A549 (cell line): ENCODE results near the gene HMG20A. TPM values are rescaled to one million over a fixed set of nuclear protein-coding genes. Genes with fewer than 3 reads are reported as not detected.

Source experiments
- ATAC-seq, 2 experiments: fragments of 200-7000 bp in 1 of 2; fragments of >200 bp in 1 of 2; cut with Nextera tagmentation in 1 of 2; cut with Tn5 transposase in 1 of 2; 3 replicates each; pipeline versions ENCODE4 v1.8.0 to v1.9.1; 2018 to 2020; ENCODE audit warnings: mild to moderate bottlenecking in 1 of 2, moderate library complexity in 1 of 2
- CTCF ChIA-PET: fragments of 300-600 bp; sonication (Branson Sonifier 250); formaldehyde crosslinking; extraction: SDS; loops from one replicate; lab custom pipeline; 2021; ENCODE audit warnings: antibody characterized with exemption, inconsistent platforms; lab: Yijun Ruan, JAX
- POLR2A ChIA-PET: fragments of 350-600 bp; formaldehyde crosslinking; extraction: SDS; loops from one replicate; lab custom pipeline; 2021; ENCODE audit warnings: antibody characterized with exemption, inconsistent platforms; lab: Yijun Ruan, JAX
- DNase-seq, 2 experiments: peaks; one replicate each; pipeline versions ENCODE4 v3.0.0 to v3.0.0-alpha.2; 2011 to 2016; ENCODE audit warnings: low read depth in 1 of 2, low spot score in 1 of 2
- FAIRE-seq: peaks from 2 replicates; lab custom pipeline; 2011; peaks lifted over from hg19 to GRCh38; lab: Jason Lieb, UNC
- H3K27ac ChIP-seq, 2 experiments: fragments of >200 bp; sonication (Bioruptor Twin); formaldehyde crosslinking; 3 replicates each; pipeline ENCODE4 v1.5.1; 2016 to 2017
- H3K4me1 ChIP-seq: fragments of >200 bp; sonication (Bioruptor Twin); formaldehyde crosslinking; 3 replicates; pipeline ENCODE4 v1.6.1; 2016
- H3K4me2 ChIP-seq: fragments of >200 bp; sonication (Bioruptor Twin); formaldehyde crosslinking; 3 replicates; pipeline ENCODE4 v1.6.1; 2016
- H3K4me3 ChIP-seq: fragments of >200 bp; sonication (Bioruptor Twin); formaldehyde crosslinking; 3 replicates; pipeline ENCODE4 v1.5.1; 2016
- H3K9me3 ChIP-seq: fragments of >200 bp; sonication (Bioruptor Twin); formaldehyde crosslinking; 3 replicates; pipeline ENCODE4 v1.6.1; 2016
- CBX8 ChIP-seq: fragments of 200-600 bp; sonication (generic); IDR thresholded peaks from 2 replicates; pipeline ENCODE4 v1.6.1; 2016
- CHD2 ChIP-seq: fragments of 150-350 bp; IDR thresholded peaks from 2 replicates; pipeline ENCODE4 v1.6.1; 2014; ENCODE audit warnings: low read length; ENCODE audit not compliant: partially characterized antibody
- CHD4 ChIP-seq: fragments of 200-600 bp; sonication (generic); IDR thresholded peaks from 2 replicates; pipeline ENCODE4 v1.6.1; 2016; ENCODE audit warnings: antibody characterized with exemption, mild to moderate bottlenecking, borderline replicate concordance
- EHMT2 ChIP-seq: fragments of 200-600 bp; sonication (generic); IDR thresholded peaks from 2 replicates; pipeline ENCODE4 v1.6.1; 2016; ENCODE audit warnings: antibody characterized with exemption, low read depth, mild to moderate bottlenecking, moderate library complexity
- ESRRA ChIP-seq: fragments of 150-350 bp; IDR thresholded peaks from 2 replicates; pipeline ENCODE4 v1.6.1; 2014; ENCODE audit warnings: mild to moderate bottlenecking, low read length, borderline replicate concordance
- FOXS1 ChIP-seq: fragments of 250-450 bp; sonication (Bioruptor Pico); IDR thresholded peaks from 2 replicates; pipeline ENCODE4 v1.5.0; 2020; ENCODE audit warnings: mild to moderate bottlenecking, moderate library complexity
- HOXA7 ChIP-seq: fragments of 250-450 bp; sonication (Bioruptor Pico); IDR thresholded peaks from 2 replicates; pipeline ENCODE4 v1.5.0; 2020; ENCODE audit warnings: mild to moderate bottlenecking, moderate library complexity
- KDM1A ChIP-seq: fragments of 200-600 bp; sonication (generic); IDR thresholded peaks from 2 replicates; pipeline ENCODE4 v1.6.1; 2016; ENCODE audit warnings: low read depth, mild to moderate bottlenecking
- KDM5A ChIP-seq: fragments of 200-600 bp; sonication (generic); IDR thresholded peaks from 2 replicates; pipeline ENCODE4 v1.6.1; 2016; ENCODE audit warnings: antibody characterized with exemption, mild to moderate bottlenecking
- MAFK ChIP-seq: fragments of 450-650 bp; IDR thresholded peaks from 2 replicates; pipeline ENCODE4 v1.6.1; 2014; ENCODE audit not compliant: partially characterized antibody
- MAZ ChIP-seq: fragments of 150-350 bp; IDR thresholded peaks from 2 replicates; pipeline ENCODE4 v1.6.1; 2014; ENCODE audit warnings: antibody characterized with exemption, low read depth, low read length, borderline replicate concordance
- MYC ChIP-seq: IDR thresholded peaks from 2 replicates; pipeline ENCODE4 v1.6.1; 2012; ENCODE audit warnings: mild to moderate bottlenecking, inconsistent platforms, low read length, improper control_type of control experiment, borderline replicate concordance
- POLR2A ChIP-seq: IDR thresholded peaks from 2 replicates; pipeline ENCODE4 v1.6.1; 2012; ENCODE audit warnings: mild to moderate bottlenecking, low read length
- POLR2AphosphoS2 ChIP-seq: conservative IDR thresholded peaks from 2 replicates; pipeline ENCODE4 v1.6.1; 2012; ENCODE audit warnings: low read length, improper control_type of control experiment, inconsistent platforms
- SREBF2 ChIP-seq: fragments of 450-650 bp; IDR thresholded peaks from 2 replicates; pipeline ENCODE4 v1.6.1; 2014; ENCODE audit warnings: mild to moderate bottlenecking, moderate library complexity
- ZNF302 ChIP-seq: fragments of 250-450 bp; sonication (Bioruptor Pico); IDR thresholded peaks from 2 replicates; pipeline ENCODE4 v1.9.0; 2021; ENCODE audit warnings: inconsistent platforms, mild to moderate bottlenecking, moderate library complexity
- ZSCAN20 ChIP-seq: fragments of 250-450 bp; sonication (Bioruptor Pico); IDR thresholded peaks from 2 replicates; pipeline ENCODE4 v1.8.0; 2022; ENCODE audit warnings: mild to moderate bottlenecking, moderate library complexity
- WGBS: methylation state at CpG from one replicate; pipeline ENCODE4 v1.1.6; 2017; ENCODE audit errors: missing lambda C conversion rate; 5-methylcytosine and 5-hydroxymethylcytosine counted together
- polyA plus RNA-seq, 4 experiments: library from polyadenylated mRNA; depleted of rRNA in 3 of 4; stranded (reverse); fragments of >200 nt; fragmentation: RNase III in 1 of 4; extraction: RNeasy Plus Mini Kit Qiagen cat#74134 plus additional on column Dnase treatment in 1 of 4; gene quantifications; 2 replicates in 3 of 4; 3 replicates in 1 of 4; pipeline ENCODE4 v1.2.3, GENCODE V29; 2011 to 2017
- TF ChIP-seq, protein P1 (sequence below): fragments of >200 bp; sonication (Bioruptor Twin); formaldehyde crosslinking; IDR thresholded peaks from 2 replicates; pipeline ENCODE4 v1.6.1; 2016
- TF ChIP-seq, protein P2 (sequence below): fragments of 150-350 bp; IDR thresholded peaks from 2 replicates; pipeline ENCODE4 v1.6.1; 2014; ENCODE audit warnings: low read depth, mild to moderate bottlenecking, low read length
- TF ChIP-seq, protein P3 (sequence below): fragments of >200 bp; sonication (Bioruptor Twin); formaldehyde crosslinking; IDR thresholded peaks from 3 replicates; pipeline ENCODE4 v1.5.1; 2016

The HMG20A gene
- polyA plus RNA-seq, 2 of the 4 experiments (the other 2 are of a cell fraction) = 29.5 to 85.1 TPM

DNA sequence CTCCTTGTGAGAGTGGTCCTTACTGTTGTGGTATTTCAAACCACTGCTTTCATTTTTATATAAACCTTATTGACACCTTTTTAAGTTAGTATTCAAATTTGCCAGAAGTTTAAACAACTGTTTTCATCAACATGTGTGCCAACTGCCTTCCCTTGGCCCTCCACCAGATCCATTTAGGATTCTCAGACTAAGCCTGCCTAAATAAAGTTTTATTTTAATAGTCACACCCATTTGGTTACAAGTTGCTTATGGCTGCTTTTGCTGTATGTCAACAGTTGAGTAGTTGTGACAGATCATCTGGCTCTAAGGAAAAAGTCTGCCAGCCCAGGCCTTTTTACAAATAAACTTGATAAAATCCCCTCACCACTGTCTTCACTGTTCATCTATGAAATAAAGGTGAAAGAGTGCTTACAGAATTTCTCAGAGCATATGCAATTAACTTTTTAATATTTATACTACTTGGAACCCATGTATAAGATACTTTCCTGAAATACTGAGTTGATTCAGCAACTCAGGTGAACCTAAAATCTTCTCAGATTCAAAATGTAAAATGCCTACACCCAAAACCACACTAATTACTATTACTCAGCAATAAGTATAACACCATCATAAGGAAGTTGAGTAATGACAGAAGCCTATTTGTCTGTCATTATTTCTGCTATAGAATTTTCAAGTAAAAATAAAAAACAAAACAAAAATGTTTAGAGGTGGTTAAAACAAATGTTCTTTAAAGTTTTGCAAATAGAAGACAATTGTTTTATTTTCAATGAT lies 35.9 kb upstream of the HMG20A start:
- Histone ChIP-seq H3K4me3 (no peak overlapping the region), H3K4me1 (no peaks in the 10 kb centered on the region), H3K9me3 (no peaks in the 10 kb centered on the region), H3K4me2 (no peak overlapping the region), H3K27ac (no peak overlapping the region)
- POLR2A ChIA-PET = no interaction called here
- TF ChIP-seq MAFK (peak; percentile 62), POLR2A (no peak), CBX8 (no peak), KDM5A (no peak)
- CTCF ChIA-PET = interaction anchor here (0.8 to 1.4 kb wide), 2 partner anchors 9 to 17 kb away, joined by 3 to 4 read pairs; no protein-coding TSS in a partner anchor
- ATAC-seq (no peak), DNase-seq (no peak), FAIRE-seq (peak; percentile 18)

DNA sequence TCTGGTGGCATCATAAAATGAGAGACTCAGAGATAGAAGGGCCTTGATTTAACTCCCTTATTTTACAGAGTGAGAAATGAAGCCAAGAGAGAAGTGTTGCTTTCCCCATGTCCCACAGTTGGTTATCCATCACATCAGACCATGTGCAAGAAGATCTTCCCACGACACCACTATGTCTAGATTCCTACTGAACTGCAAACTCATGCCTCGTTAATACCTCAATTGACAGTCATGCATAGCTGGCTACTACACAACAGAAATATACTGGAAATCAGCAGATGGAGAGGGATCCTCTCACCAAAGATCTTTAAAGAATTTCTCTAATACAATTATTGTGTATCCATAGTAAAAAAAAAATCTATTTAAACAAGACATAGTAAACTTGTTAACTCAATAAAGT lies 34.1 kb upstream of the HMG20A start:
- Histone ChIP-seq H3K4me2 (no peak overlapping the region), H3K27ac (no peak overlapping the region), H3K4me3 (no peak overlapping the region)
- DNase-seq = no peak
- 89% methylated on average over 2 of the region's 2 CpGs for WGBS
- ATAC-seq = no peak
- ChIA-PET POLR2A (no interaction called here), CTCF (no interaction called here)
- TF ChIP-seq, protein P1, sequence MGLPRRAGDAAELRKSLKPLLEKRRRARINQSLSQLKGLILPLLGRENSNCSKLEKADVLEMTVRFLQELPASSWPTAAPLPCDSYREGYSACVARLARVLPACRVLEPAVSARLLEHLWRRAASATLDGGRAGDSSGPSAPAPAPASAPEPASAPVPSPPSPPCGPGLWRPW = no peak
- no peak for TF ChIP-seq CHD4
- TF ChIP-seq, protein P2, sequence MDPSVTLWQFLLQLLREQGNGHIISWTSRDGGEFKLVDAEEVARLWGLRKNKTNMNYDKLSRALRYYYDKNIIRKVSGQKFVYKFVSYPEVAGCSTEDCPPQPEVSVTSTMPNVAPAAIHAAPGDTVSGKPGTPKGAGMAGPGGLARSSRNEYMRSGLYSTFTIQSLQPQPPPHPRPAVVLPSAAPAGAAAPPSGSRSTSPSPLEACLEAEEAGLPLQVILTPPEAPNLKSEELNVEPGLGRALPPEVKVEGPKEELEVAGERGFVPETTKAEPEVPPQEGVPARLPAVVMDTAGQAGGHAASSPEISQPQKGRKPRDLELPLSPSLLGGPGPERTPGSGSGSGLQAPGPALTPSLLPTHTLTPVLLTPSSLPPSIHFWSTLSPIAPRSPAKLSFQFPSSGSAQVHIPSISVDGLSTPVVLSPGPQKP = no peak
- no peak for TF ChIP-seq MYC
- TF ChIP-seq KDM1A = no peak
- TF ChIP-seq, protein P3, sequence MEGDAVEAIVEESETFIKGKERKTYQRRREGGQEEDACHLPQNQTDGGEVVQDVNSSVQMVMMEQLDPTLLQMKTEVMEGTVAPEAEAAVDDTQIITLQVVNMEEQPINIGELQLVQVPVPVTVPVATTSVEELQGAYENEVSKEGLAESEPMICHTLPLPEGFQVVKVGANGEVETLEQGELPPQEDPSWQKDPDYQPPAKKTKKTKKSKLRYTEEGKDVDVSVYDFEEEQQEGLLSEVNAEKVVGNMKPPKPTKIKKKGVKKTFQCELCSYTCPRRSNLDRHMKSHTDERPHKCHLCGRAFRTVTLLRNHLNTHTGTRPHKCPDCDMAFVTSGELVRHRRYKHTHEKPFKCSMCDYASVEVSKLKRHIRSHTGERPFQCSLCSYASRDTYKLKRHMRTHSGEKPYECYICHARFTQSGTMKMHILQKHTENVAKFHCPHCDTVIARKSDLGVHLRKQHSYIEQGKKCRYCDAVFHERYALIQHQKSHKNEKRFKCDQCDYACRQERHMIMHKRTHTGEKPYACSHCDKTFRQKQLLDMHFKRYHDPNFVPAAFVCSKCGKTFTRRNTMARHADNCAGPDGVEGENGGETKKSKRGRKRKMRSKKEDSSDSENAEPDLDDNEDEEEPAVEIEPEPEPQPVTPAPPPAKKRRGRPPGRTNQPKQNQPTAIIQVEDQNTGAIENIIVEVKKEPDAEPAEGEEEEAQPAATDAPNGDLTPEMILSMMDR = no peak
- TF ChIP-seq ESRRA = no peak
- TF ChIP-seq, all 56 proteins: peak for 0
- H3K9me3 ChIP-seq = no peaks in the 10 kb centered on the region
- peak; percentile 28 for FAIRE-seq
- no peaks in the 10 kb centered on the region for H3K4me1 ChIP-seq

DNA sequence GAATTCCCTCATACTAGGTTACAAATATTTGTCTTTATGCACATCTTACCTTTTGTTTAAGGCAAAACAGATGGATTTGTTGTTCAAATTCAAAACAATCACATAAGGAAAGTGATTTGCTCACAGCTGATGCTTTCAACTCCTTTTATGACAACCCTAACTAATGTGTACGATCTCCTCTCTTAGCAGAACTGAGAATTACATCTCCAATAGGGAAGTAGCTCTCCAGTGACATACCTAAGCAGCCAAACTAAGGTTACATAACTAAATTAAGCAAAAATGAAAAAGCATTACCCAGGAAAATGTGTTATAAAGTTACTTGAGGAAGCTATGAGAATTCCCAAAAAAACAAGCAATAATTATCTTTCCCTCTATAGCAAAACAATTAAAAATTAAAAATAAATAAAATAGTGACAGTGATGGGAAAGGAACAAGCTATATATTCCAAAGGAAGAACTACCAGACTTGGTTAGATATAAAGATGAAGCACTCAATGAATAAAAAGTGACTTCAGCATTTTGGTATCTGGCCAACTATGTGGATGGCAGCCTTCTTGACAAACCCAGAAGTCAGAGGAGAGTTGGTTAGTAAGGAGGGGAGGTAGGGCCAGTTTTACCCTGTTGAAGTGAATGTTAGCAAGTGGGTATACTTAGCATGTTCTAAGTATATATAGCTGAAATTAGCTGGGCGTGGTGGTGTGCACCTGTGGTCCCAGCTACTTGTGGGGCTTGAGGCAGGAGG lies 33.2 kb upstream of the HMG20A start:
- H3K4me3 ChIP-seq = no peak overlapping the region
- no peaks in the 10 kb centered on the region for H3K9me3 ChIP-seq
- POLR2A ChIA-PET = no interaction called here
- no peak for TF ChIP-seq CBX8
- TF ChIP-seq, protein P2 = no peak
- TF ChIP-seq KDM5A = no peak
- no peak for TF ChIP-seq HOXA7 (CRISPR knock-in tag)
- TF ChIP-seq SREBF2 = no peak
- no peak for TF ChIP-seq FOXS1 (CRISPR knock-in tag)
- no peak for TF ChIP-seq POLR2A
- TF ChIP-seq POLR2AphosphoS2 = no peak
- TF ChIP-seq EHMT2 = no peak
- no peak for TF ChIP-seq CHD2
- TF ChIP-seq ZSCAN20 = no peak
- no peak for TF ChIP-seq MAZ
- TF ChIP-seq ZNF302 (CRISPR knock-in tag) = no peak
- H3K27ac ChIP-seq = no peak overlapping the region
- no peaks in the 10 kb centered on the region for H3K4me1 ChIP-seq
- ATAC-seq (no peak), FAIRE-seq (no peak), DNase-seq (no peak)
- H3K4me2 ChIP-seq = no peak overlapping the region
- CTCF ChIA-PET = interaction anchor here (0.9 kb wide), 1 partner anchor 14 kb away, joined by 3 read pairs; no protein-coding TSS in a partner anchor
- 89% methylated on average over 2 of the region's 2 CpGs for WGBS
